ENCODE measurements around the gene G3BP1. TPM values are rescaled to one million over a fixed set of nuclear protein-coding genes. Genes with fewer than 3 reads are reported as not detected.

Gene G3BP1
- total and polyA plus RNA-seq, 2 of the 13 experiments (the other 11 are each of a cell fraction or from before 2014, with no cell fraction given) = 36.7 to 320 TPM

- no peak for TF ChIP-seq ZBTB37 (CRISPR knock-in tag; IDR thresholded peaks at IDR 0.05)
- no peak for TF ChIP-seq ELK4 (CRISPR knock-in tag; IDR thresholded peaks at IDR 0.05; ENCODE audit: borderline replicate concordance)
- TF ChIP-seq ETV6 (CRISPR knock-in tag; conservative IDR thresholded peaks at IDR 0.05) = no peak
- TF ChIP-seq ZNF225 (CRISPR knock-in tag; IDR thresholded peaks at IDR 0.05) = no peak; the same call in 1 of the 2 replicates
- 0 out of 2 replicates have a peak, but pooled peaks have one; percentile 53 for TF ChIP-seq CBFB (CRISPR knock-in tag; IDR thresholded peaks at IDR 0.05)
- TF ChIP-seq ZNF337 (CRISPR knock-in tag; IDR thresholded peaks at IDR 0.05; ENCODE audit: borderline replicate concordance, low read depth) = no peak
- no peak for TF ChIP-seq NCOA1 (CRISPR knock-in tag; IDR thresholded peaks at IDR 0.05)
- TF ChIP-seq JARID2 (CRISPR knock-in tag; IDR thresholded peaks at IDR 0.05; ENCODE audit: insufficient replicate concordance) = no peak
- TF ChIP-seq MEF2D (CRISPR knock-in tag; IDR thresholded peaks at IDR 0.05) = peak; percentile 75; the same call in 1 of the 2 replicates
- no peak for TF ChIP-seq CSRNP2 (CRISPR knock-in tag; conservative IDR thresholded peaks at IDR 0.05; ENCODE audit: low read depth)
- TF ChIP-seq KLF12 (CRISPR knock-in tag; IDR thresholded peaks at IDR 0.05; ENCODE audit: borderline replicate concordance) = peak; percentile 90
- no peak for TF ChIP-seq CENPBD1 (CRISPR knock-in tag; IDR thresholded peaks at IDR 0.05; ENCODE audit: borderline replicate concordance, low read depth)
- peak; percentile 70 for TF ChIP-seq IRF2 (CRISPR knock-in tag; IDR thresholded peaks at IDR 0.05)
- TF ChIP-seq GATA4 (IDR thresholded peaks at IDR 0.05; ENCODE audit: borderline replicate concordance, low read depth) = peak; percentile 55; the same call in 1 of the 2 replicates
- 0 out of 2 replicates have a peak, but pooled peaks have one; percentile 19 for TF ChIP-seq ONECUT2 (CRISPR knock-in tag; IDR thresholded peaks at IDR 0.05)
- no peak for TF ChIP-seq SNAI1 (CRISPR knock-in tag; IDR thresholded peaks at IDR 0.05; ENCODE audit: borderline replicate concordance)
- no peak for TF ChIP-seq HMGA1 (CRISPR knock-in tag; conservative IDR thresholded peaks at IDR 0.05)
- TF ChIP-seq NR2C2 (CRISPR knock-in tag; IDR thresholded peaks at IDR 0.05; ENCODE audit: borderline replicate concordance) = peak; percentile 87
- TF ChIP-seq ZGPAT (CRISPR knock-in tag; IDR thresholded peaks at IDR 0.05) = peak; percentile 60; the same call in 1 of the 2 replicates
- no peak for TF ChIP-seq ZSCAN25 (CRISPR knock-in tag; IDR thresholded peaks at IDR 0.05)
- peak; percentile 86; the same call in 1 of the 2 replicates for TF ChIP-seq RFXANK (CRISPR knock-in tag; IDR thresholded peaks at IDR 0.05)
- no peak for TF ChIP-seq PLSCR1 (CRISPR knock-in tag; IDR thresholded peaks at IDR 0.05; ENCODE audit: borderline replicate concordance)
- no peak for TF ChIP-seq ZNF747 (CRISPR knock-in tag; IDR thresholded peaks at IDR 0.05; ENCODE audit: borderline replicate concordance)
Observed at GRCh38 chr5:151771259-151772028, at the start of gene G3BP1 (continued).

All from HepG2 (cell line).